Natural killer cell (primary cell): ENCODE measurements around the gene C1orf105. TPM values are rescaled to one million over a fixed set of nuclear protein-coding genes. Genes with fewer than 3 reads are reported as not detected.

Experiments
- ATAC-seq, 3 donors: fragments of 150-1000 bp in 2 of 3; fragments of 200-7000 bp in 1 of 3; cut with Tn5 transposase; 1 replicate in 1 of 3; 2 replicates in 2 of 3; pipeline ENCODE4 v1.10.0; 2021; ENCODE audit warnings: mild to moderate bottlenecking in 2 of 3, moderate library complexity in 2 of 3
- DNase-seq, 2 donors: peaks; one replicate each; pipeline versions ENCODE4 v3.0.0 to v3.0.0-alpha.2; 2013 to 2021; ENCODE audit warnings: mixed read lengths in 1 of 2
- H3K27ac ChIP-seq: one replicate; pipeline ENCODE4 v1.5.1; 2013; ENCODE audit warnings: mild to moderate bottlenecking, low read length
- H3K27me3 ChIP-seq: one replicate; pipeline ENCODE4 v1.6.1; 2013; ENCODE audit warnings: low read length; ENCODE audit not compliant: control insufficient read depth, insufficient read depth
- H3K36me3 ChIP-seq: one replicate; pipeline ENCODE4 v1.6.1; 2013; ENCODE audit warnings: low read length; ENCODE audit not compliant: control insufficient read depth, insufficient read depth
- H3K4me1 ChIP-seq: one replicate; pipeline ENCODE4 v1.6.1; 2013; ENCODE audit warnings: low read length; ENCODE audit not compliant: control insufficient read depth, insufficient read depth
- H3K4me3 ChIP-seq: one replicate; pipeline ENCODE4 v1.5.1; 2013; ENCODE audit warnings: low read length
- H3K9me3 ChIP-seq: one replicate; pipeline ENCODE4 v1.6.1; 2013; ENCODE audit warnings: low read length; ENCODE audit not compliant: control insufficient read depth, insufficient read depth
- H3K27ac Mint-ChIP-seq, 2 donors: one replicate each; pipeline ENCODE4 v1.8.0; 2022; ENCODE audit warnings: mild to moderate bottlenecking in 2 of 2, mixed read lengths in 2 of 2, moderate library complexity in 1 of 2
- H3K27me3 Mint-ChIP-seq, 2 donors: one replicate each; pipeline ENCODE4 v1.8.0; 2022; ENCODE audit warnings: low read depth in 2 of 2, mixed read lengths in 2 of 2
- H3K36me3 Mint-ChIP-seq: one replicate; pipeline ENCODE4 v1.8.0; 2022; ENCODE audit warnings: mixed read lengths
- H3K4me1 Mint-ChIP-seq, 2 donors: one replicate each; pipeline ENCODE4 v1.8.0; 2022; ENCODE audit warnings: mixed read lengths in 2 of 2
- H3K4me3 Mint-ChIP-seq: one replicate; pipeline ENCODE4 v1.8.0; 2022; ENCODE audit warnings: mild to moderate bottlenecking, moderate library complexity, mixed read lengths
- H3K9me3 Mint-ChIP-seq, 2 donors: one replicate each; pipeline ENCODE4 v1.8.0; 2022; ENCODE audit warnings: mixed read lengths in 2 of 2
- CTCF ChIP-seq: fragments of 200-600 bp; IDR thresholded peaks from one replicate; pipeline ENCODE4 v1.8.0; 2022; ENCODE audit warnings: antibody characterized with exemption
- WGBS: methylation state at CpG from one replicate; pipeline ENCODE4 v1.1.7; 2013; ENCODE audit warnings: missing lambda C conversion rate; ENCODE audit not compliant: insufficient coverage; 5-methylcytosine and 5-hydroxymethylcytosine counted together
- intact Hi-C: fragments of 100-400 bp; cut with micrococcal nuclease; formaldehyde crosslinking; loops from one replicate; pipeline ENCODE4 v1.14.2; 2022
- total RNA-seq, 4 donors: library from RNA; stranded (reverse); fragments of 120-200 nt in 1 of 4; gene quantifications; one replicate each; pipeline versions ENCODE4 v1.2.3 to v1.2.4, GENCODE V29; 2013 to 2022

The C1orf105 gene
- total RNA-seq, 3 donors from 2014 or later (not counting 1 experiment from before 2014, with no cell fraction given): not detected

GRCh38 chr1:172382990-172383389 is 37.5 kb upstream of the C1orf105 start:
- H3K27ac Mint-ChIP-seq: peak overlapping the region; percentile 90 to 91
- H3K4me3 Mint-ChIP-seq: no peak overlapping the region
- H3K36me3 Mint-ChIP-seq: no peaks in the 10 kb centered on the region
- 92% methylated on average over 2 of the region's 4 CpGs for WGBS
- Histone ChIP-seq H3K4me1 (no peaks in the 10 kb centered on the region), H3K36me3 (no peaks in the 10 kb centered on the region), H3K27ac (no peak overlapping the region), H3K9me3 (no peaks in the 10 kb centered on the region), H3K4me3 (no peak overlapping the region), H3K27me3 (no peaks in the 10 kb centered on the region)
- DNase-seq: no peak
- no peaks in the 10 kb centered on the region for H3K9me3 Mint-ChIP-seq
- no peaks in the 10 kb centered on the region for H3K27me3 Mint-ChIP-seq
- intact Hi-C loops: loop anchor here (5.0 kb wide), 1 partner anchor 41 kb away; no protein-coding TSS in a partner anchor
- TF ChIP-seq CTCF: no peak
- H3K4me1 Mint-ChIP-seq: peaks cover 22 to 27% of the 10 kb centered on the region in 2 donors
- no peak for ATAC-seq

GRCh38 chr1:172383536-172383935 is 36.9 kb upstream of the C1orf105 start:
- no peaks in the 10 kb centered on the region for H3K4me1 ChIP-seq
- H3K4me3 ChIP-seq: no peak overlapping the region
- peaks cover 22 to 27% of the 10 kb centered on the region in 2 donors for H3K4me1 Mint-ChIP-seq
- no peaks in the 10 kb centered on the region for H3K36me3 Mint-ChIP-seq
- H3K4me3 Mint-ChIP-seq: no peak overlapping the region
- no peaks in the 10 kb centered on the region for H3K27me3 Mint-ChIP-seq
- ATAC-seq (no peak), DNase-seq (no peak)
- peak overlapping the region; percentile 90 to 91 for H3K27ac Mint-ChIP-seq
- H3K27ac ChIP-seq: no peak overlapping the region
- H3K9me3 ChIP-seq: no peaks in the 10 kb centered on the region
- TF ChIP-seq CTCF: no peak
- H3K36me3 ChIP-seq: no peaks in the 10 kb centered on the region
- H3K9me3 Mint-ChIP-seq: no peaks in the 10 kb centered on the region
- WGBS: 96% methylated on average over 2 of the region's 3 CpGs
- intact Hi-C loops: loop anchor here (5.0 kb wide), 1 partner anchor 41 kb away; no protein-coding TSS in a partner anchor
- no peaks in the 10 kb centered on the region for H3K27me3 ChIP-seq

- Histone ChIP-seq H3K4me1 (no peaks in the 10 kb centered on the region), H3K36me3 (no peaks in the 10 kb centered on the region), H3K27me3 (no peaks in the 10 kb centered on the region), H3K4me3 (no peak overlapping the region), H3K9me3 (no peaks in the 10 kb centered on the region), H3K27ac (no peak overlapping the region)
- no CpG with 5 or more reads among the region's 1 CpG for WGBS
- intact Hi-C loops: loop anchor here (5.0 kb wide), 1 partner anchor 42 kb away; no protein-coding TSS in a partner anchor
- H3K4me1 Mint-ChIP-seq: peaks cover 22 to 27% of the 10 kb centered on the region in 2 donors
- no peak for DNase-seq
- H3K27me3 Mint-ChIP-seq: no peaks in the 10 kb centered on the region
- no peak for ATAC-seq
- H3K9me3 Mint-ChIP-seq: no peaks in the 10 kb centered on the region
- TF ChIP-seq CTCF: no peak
- no peaks in the 10 kb centered on the region for H3K36me3 Mint-ChIP-seq
- H3K27ac Mint-ChIP-seq: peak overlapping the region in 1 of 2 donors; percentile 31
- H3K4me3 Mint-ChIP-seq: no peak overlapping the region
Observed at GRCh38 chr1:172384656-172385055, 35.8 kb upstream of the C1orf105 start.

GRCh38 chr1:172386046-172386445 is 34.4 kb upstream of the C1orf105 start:
- H3K36me3 Mint-ChIP-seq: no peaks in the 10 kb centered on the region
- no CpG with 5 or more reads among the region's 2 CpGs for WGBS
- H3K4me3 ChIP-seq: no peak overlapping the region
- no peak overlapping the region for H3K4me3 Mint-ChIP-seq
- no peak for TF ChIP-seq CTCF
- no peak overlapping the region for H3K27ac Mint-ChIP-seq
- intact Hi-C loops: no loop called here
- H3K36me3 ChIP-seq: no peaks in the 10 kb centered on the region
- H3K4me1 ChIP-seq: no peaks in the 10 kb centered on the region
- DNase-seq: no peak
- no peaks in the 10 kb centered on the region for H3K9me3 Mint-ChIP-seq
- H3K27me3 Mint-ChIP-seq: no peaks in the 10 kb centered on the region
- H3K9me3 ChIP-seq: no peaks in the 10 kb centered on the region
- no peak overlapping the region for H3K27ac ChIP-seq
- no peak for ATAC-seq
- peaks cover 13 to 21% of the 10 kb centered on the region in 2 donors for H3K4me1 Mint-ChIP-seq
- H3K27me3 ChIP-seq: no peaks in the 10 kb centered on the region
